Endometrium (tissue), 2 donors: ENCODE data around the gene FLNB.
"Not testable (repeated sequence)": the region's sequence is repeated elsewhere in the genome, so short reads cannot be mapped to it uniquely, and the experiment has no call there.

Experiments
- FAIRE-seq: peaks from 2 replicates; lab custom pipeline; 2012; peaks lifted over from hg19 to GRCh38; lab: Jason Lieb, UNC
- donor health status: control.
- donor health status: control.

FLNB gene

GRCh38 chr3:57980416-57980815, 27.8 kb upstream of the FLNB start:
- FAIRE-seq: no peak

- no peak for FAIRE-seq
Observed at GRCh38 chr3:57981483-57982087, 26.6 kb upstream of the FLNB start.

- no peak for FAIRE-seq
Observed at GRCh38 chr3:57982561-57983243, 25.5 kb upstream of the FLNB start.

GRCh38 chr3:57983734-57984518, 24.3 kb upstream of the FLNB start:
- FAIRE-seq: no peak

GRCh38 chr3:57985176-57985983, 22.8 kb upstream of the FLNB start:
- no peak for FAIRE-seq

GRCh38 chr3:57985984-57986246, 22.3 kb upstream of the FLNB start:
- no peak for FAIRE-seq

GRCh38 chr3:57986261-57986660, 22.0 kb upstream of the FLNB start:
- FAIRE-seq: no peak

- FAIRE-seq: not testable (repeated sequence)
Observed at GRCh38 chr3:57989198-57989597, 19.0 kb upstream of the FLNB start.

- FAIRE-seq: no peak
Observed at GRCh38 chr3:57989646-57990045, 18.6 kb upstream of the FLNB start.

GRCh38 chr3:57992452-57993213, 15.6 kb upstream of the FLNB start:
- no peak for FAIRE-seq

GRCh38 chr3:57998366-57999283, 9.6 kb upstream of the FLNB start:
- no peak for FAIRE-seq

GRCh38 chr3:57999417-58000115, 8.7 kb upstream of the FLNB start:
- FAIRE-seq: no peak

GRCh38 chr3:58000306-58001085, 7.7 kb upstream of the FLNB start:
- FAIRE-seq: no peak

- no peak for FAIRE-seq
Observed at GRCh38 chr3:58001086-58001467, 7.1 kb upstream of the FLNB start.

- no peak for FAIRE-seq
Observed at GRCh38 chr3:58001979-58002378, 6.2 kb upstream of the FLNB start.

- FAIRE-seq: no peak
Observed at GRCh38 chr3:58003093-58003492, 5.1 kb upstream of the FLNB start.

- no peak for FAIRE-seq
Observed at GRCh38 chr3:58004973-58005372, 3.2 kb upstream of the FLNB start.

- no peak for FAIRE-seq
Observed at GRCh38 chr3:58005669-58006068, 2.6 kb upstream of the FLNB start.

- FAIRE-seq: no peak
Observed at GRCh38 chr3:58006661-58007060, 1.6 kb upstream of the FLNB start.
